Upper lobe of left lung (tissue), 6 donors: ENCODE results near the gene HDAC7. TPM values are rescaled to one million over a fixed set of nuclear protein-coding genes. Genes with fewer than 3 reads are reported as not detected.

ENCODE experiments used
- ATAC-seq, 2 donors: fragments of 200-7000 bp; cut with Tn5 transposase; one replicate each; pipeline ENCODE4 v1.9.1; 2022; ENCODE audit warnings: mild to moderate bottlenecking in 2 of 2, moderate library complexity in 2 of 2; ENCODE audit not compliant: low FRiP score in 2 of 2
- DNase-seq, 2 donors: peaks; one replicate each; pipeline ENCODE4 v3.0.0-alpha.2; 2019 to 2020
- H3K27ac ChIP-seq, 4 donors: fragments of 200-600 bp; sonication (generic); one replicate each; pipeline ENCODE4 v1.5.1; 2016 to 2019
- H3K27me3 ChIP-seq, 4 donors: fragments of 200-600 bp; sonication (generic); one replicate each; pipeline ENCODE4 v1.5.1; 2017 to 2019
- H3K36me3 ChIP-seq, 4 donors: fragments of 200-600 bp; sonication (generic); one replicate each; pipeline ENCODE4 v1.5.1; 2016 to 2019
- H3K4me1 ChIP-seq, 4 donors: fragments of 200-600 bp; sonication (generic); one replicate each; pipeline ENCODE4 v1.5.1; 2018 to 2019
- H3K4me3 ChIP-seq, 4 donors: fragments of 200-600 bp; sonication (generic); one replicate each; pipeline ENCODE4 v1.5.1; 2017 to 2019; ENCODE audit warnings: mild to moderate bottlenecking in 2 of 4, moderate library complexity in 1 of 4
- H3K9me3 ChIP-seq, 4 donors: fragments of 200-600 bp; sonication (generic); one replicate each; pipeline ENCODE4 v1.5.1; 2018 to 2019
- CTCF ChIP-seq, 6 experiments: fragments of 450-650 bp in 4 of 6; fragments of 200-600 bp in 2 of 6; sonication (generic) in 2 of 6; IDR thresholded peaks; one replicate each; pipeline ENCODE4 v1.5.1; 2016 to 2019; ENCODE audit warnings: antibody characterized with exemption in 6 of 6
- EP300 ChIP-seq, 4 donors: sonication (generic); formaldehyde crosslinking; IDR thresholded peaks; one replicate each; pipeline ENCODE4 v1.5.1; 2017; ENCODE audit warnings: antibody characterized with exemption in 4 of 4, control low read depth in 2 of 4
- POLR2A ChIP-seq, 4 donors: fragments of 450-650 bp; IDR thresholded peaks; one replicate each; pipeline ENCODE4 v1.5.1; 2016 to 2017; ENCODE audit warnings: antibody characterized with exemption in 4 of 4, mild to moderate bottlenecking in 2 of 4
- POLR2AphosphoS5 ChIP-seq, 2 donors: sonication (generic); formaldehyde crosslinking; IDR thresholded peaks; one replicate each; pipeline ENCODE4 v1.5.1; 2017; ENCODE audit warnings: antibody characterized with exemption in 2 of 2
- WGBS, 2 donors: methylation state at CpG; one replicate each; pipeline ENCODE4 v1.1.5; 2017 to 2018; 5-methylcytosine and 5-hydroxymethylcytosine counted together
- total RNA-seq, 6 donors: library from RNA; depleted of rRNA in 4 of 6; stranded (reverse); fragments of >200 nt in 4 of 6; gene quantifications; one replicate each; pipeline versions ENCODE4 v1.1.0 to v1.2.1, GENCODE V29; 2016 to 2021
- donor health status: DM: no; HTN: no; CAD: no; lungs with moderate emphysema.
- donor health status: DM: no; HTN: yes; CAD: no; lungs with severe emphysema.

The HDAC7 gene
- total RNA-seq, 6 donors from 2014 or later: 66.6 to 164 (median 126) TPM

- H3K9me3 ChIP-seq: no peaks in the 10 kb centered on the region
- ATAC-seq (no peak), DNase-seq (no peak)
- no peaks in the 10 kb centered on the region for H3K27me3 ChIP-seq
- peaks cover 36 to 50% (median 37%) of the 10 kb centered on the region in 4 donors for H3K4me1 ChIP-seq
- H3K4me3 ChIP-seq: no peak overlapping the region
- peaks cover 0 to 4% (median 2%) of the 10 kb centered on the region in 4 donors for H3K36me3 ChIP-seq
- TF ChIP-seq EP300 (IDR thresholded peaks at IDR 0.05) (no peak), CTCF (IDR thresholded peaks at IDR 0.05) (no peak), POLR2AphosphoS5 (IDR thresholded peaks at IDR 0.05) (no peak), POLR2A (IDR thresholded peaks at IDR 0.05) (no peak)
- peak overlapping the region; percentile 59 to 76 (median 68) for H3K27ac ChIP-seq
- WGBS, 2 donors: 91 to 96% methylated on average over 4 to 11 of the region's 11 CpGs
Observed at GRCh38 chr12:47735649-47736048, 84.1 kb downstream of the HDAC7 start.

GRCh38 chr12:47734725-47735480 is 84.8 kb downstream of the HDAC7 start:
- TF ChIP-seq POLR2AphosphoS5 (IDR thresholded peaks at IDR 0.05) (no peak), EP300 (IDR thresholded peaks at IDR 0.05) (no peak), POLR2A (IDR thresholded peaks at IDR 0.05) (no peak), CTCF (IDR thresholded peaks at IDR 0.05) (no peak)
- no peaks in the 10 kb centered on the region for H3K27me3 ChIP-seq
- ATAC-seq (peak in 1 of 2 donors; percentile 4), DNase-seq (no peak)
- H3K4me1 ChIP-seq: peaks cover 29 to 49% (median 31%) of the 10 kb centered on the region in 4 donors
- no peaks in the 10 kb centered on the region for H3K9me3 ChIP-seq
- WGBS, 2 donors: 58 to 67% methylated on average over 6 to 11 of the region's 12 CpGs
- peaks cover 0 to 4% (median 2%) of the 10 kb centered on the region in 4 donors for H3K36me3 ChIP-seq
- H3K27ac ChIP-seq: peak overlapping the region in 3 of 4 donors; percentile 37 to 68 (median 67)
- no peak overlapping the region for H3K4me3 ChIP-seq

DNA sequence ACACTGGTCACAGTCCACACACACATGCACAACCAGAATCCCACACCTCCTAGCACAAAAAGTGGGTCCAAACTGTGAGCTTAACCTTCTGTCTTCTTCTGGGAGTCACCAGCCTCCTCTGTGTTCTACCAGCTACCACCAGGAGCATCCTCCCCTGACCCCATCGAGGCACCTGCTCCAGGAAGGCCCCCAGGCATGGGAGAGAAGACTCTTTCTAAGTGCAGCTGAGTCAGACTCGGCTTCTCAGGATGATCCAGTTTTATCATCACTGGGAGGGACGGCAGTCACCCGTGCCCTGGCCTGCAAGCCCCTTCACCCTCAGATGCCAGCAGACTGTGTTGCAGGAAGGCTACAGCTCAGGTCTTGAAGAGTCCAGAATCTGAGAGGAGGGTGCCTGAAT is 86.6 kb downstream of the HDAC7 start:
- Histone ChIP-seq H3K4me3 (no peak overlapping the region), H3K4me1 (peaks cover 24 to 42% (median 29%) of the 10 kb centered on the region in 4 donors), H3K27ac (no peak overlapping the region), H3K27me3 (no peaks in the 10 kb centered on the region), H3K9me3 (no peaks in the 10 kb centered on the region), H3K36me3 (peaks cover 0 to 1% (median 0%) of the 10 kb centered on the region in 4 donors)
- TF ChIP-seq EP300 (IDR thresholded peaks at IDR 0.05): no peak
- WGBS, 2 donors: 82% methylated on average over 4 of the region's 4 CpGs; no CpG with 5 or more reads in 1 of the 2 donors
- ATAC-seq (no peak), DNase-seq (no peak)

Other genes starting within 250 kb of the HDAC7 start
- gene RPAP3, start 113.9 kb downstream of the HDAC7 start, total RNA-seq: 10 to 100 TPM in 5 of 6 donors, 1 to 10 TPM in 1; 6.5 to 28.0 (median 16.4) TPM
- 1 to 10 TPM in 2 of 6 donors, under 1 TPM in 2, not detected in 2; 0.14 to 2.1 (median 0.83) TPM for gene ENDOU, start 94.4 kb downstream of the HDAC7 start, total RNA-seq
- 10 to 100 TPM; 19.0 to 94.0 (median 52.1) TPM for gene RAPGEF3, start 61.0 kb downstream of the HDAC7 start, total RNA-seq
- gene SLC48A1, start 46.7 kb downstream of the HDAC7 start, total RNA-seq: 10 to 100 TPM; 26.5 to 36.5 (median 33.9) TPM
- gene VDR, start 85.1 kb upstream of the HDAC7 start, total RNA-seq: 10 to 100 TPM; 23.0 to 41.1 (median 27.5) TPM
- gene TMEM106C, start 143.7 kb upstream of the HDAC7 start, total RNA-seq: 10 to 100 TPM; 32.8 to 90.6 (median 38.5) TPM
- gene COL2A1, start 184.6 kb upstream of the HDAC7 start, total RNA-seq: under 1 TPM in 1 of 6 donors, not detected in 5; 0.34 TPM